GM19328 (cell line): ENCODE measurements around the gene ZNF511.

Experiments
- ATAC-seq: cut with Tn5 transposase; IDR thresholded peaks from one replicate; pipeline ENCODE4 v1.9.1; 2021; ENCODE audit warnings: mild to moderate bottlenecking, moderate library complexity; ENCODE audit not compliant: unreplicated experiment

Gene ZNF511

DNA sequence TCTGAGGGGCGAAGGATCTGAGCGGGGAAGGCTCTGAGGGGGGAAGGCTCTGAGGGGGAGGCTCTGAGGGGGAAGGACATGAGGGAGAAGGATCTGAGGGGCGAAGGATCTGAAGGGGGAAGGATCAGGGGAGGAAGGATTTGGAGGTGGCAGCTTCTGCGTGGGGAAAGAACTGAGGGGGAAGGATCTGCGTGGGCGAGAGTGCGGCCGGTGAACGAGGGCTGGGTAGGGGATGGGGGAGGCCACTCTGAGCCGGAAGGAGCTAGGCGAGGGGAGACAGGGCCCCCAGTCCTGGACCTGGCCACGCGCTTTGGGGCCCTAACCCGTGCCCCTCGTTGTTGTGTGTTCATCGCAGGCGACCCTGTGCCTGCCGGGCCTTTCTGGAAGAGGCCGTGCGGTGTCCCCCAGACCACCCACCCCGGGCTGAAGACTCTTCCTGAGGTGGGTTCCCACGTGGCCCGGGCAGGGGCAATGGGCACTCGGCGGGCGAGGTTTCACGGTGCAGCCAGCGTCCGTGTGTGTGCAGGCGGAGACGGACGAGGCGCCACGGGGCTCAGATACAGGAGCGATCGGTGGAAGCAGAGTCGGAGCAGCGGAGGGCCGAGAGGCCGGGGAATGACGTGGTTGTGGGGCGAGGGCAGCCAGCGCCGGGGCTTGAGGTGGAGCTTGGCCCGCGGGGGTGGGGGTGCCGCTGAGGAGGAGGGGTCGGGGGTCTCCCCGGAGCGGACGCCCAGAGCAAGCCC, 26.0 kb downstream of the ZNF511 start:
- ATAC-seq: no peak

- no peak for ATAC-seq
These were observed 26.8 kb downstream of the ZNF511 start for GRCh38 chr10:133335246-133336117.

- no peak for ATAC-seq
These were observed 27.4 kb downstream of the ZNF511 start for GRCh38 chr10:133336118-133336576.

GRCh38 chr10:133336577-133337369, 28.1 kb downstream of the ZNF511 start, which contains the start of gene CALY:
TSS of gene CALY (minus strand) at chr10:133336896. CDS start at chr10:133328989, 7,907 bp downstream.
- no peak for ATAC-seq

DNA sequence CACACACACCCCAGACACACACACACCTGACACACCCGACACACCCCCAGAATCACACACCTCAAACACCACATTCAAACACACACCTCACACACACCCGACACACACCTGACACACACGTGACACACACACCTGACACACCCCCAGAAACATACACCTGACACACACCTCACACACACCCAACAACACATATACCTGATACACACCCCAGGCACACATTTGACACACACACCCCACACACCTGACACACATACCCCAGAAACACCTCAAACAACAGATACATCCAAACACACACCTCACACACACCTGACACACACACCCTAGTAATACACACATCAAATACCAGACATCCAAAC, 28.6 kb downstream of the ZNF511 start:
- ATAC-seq: no peak

DNA sequence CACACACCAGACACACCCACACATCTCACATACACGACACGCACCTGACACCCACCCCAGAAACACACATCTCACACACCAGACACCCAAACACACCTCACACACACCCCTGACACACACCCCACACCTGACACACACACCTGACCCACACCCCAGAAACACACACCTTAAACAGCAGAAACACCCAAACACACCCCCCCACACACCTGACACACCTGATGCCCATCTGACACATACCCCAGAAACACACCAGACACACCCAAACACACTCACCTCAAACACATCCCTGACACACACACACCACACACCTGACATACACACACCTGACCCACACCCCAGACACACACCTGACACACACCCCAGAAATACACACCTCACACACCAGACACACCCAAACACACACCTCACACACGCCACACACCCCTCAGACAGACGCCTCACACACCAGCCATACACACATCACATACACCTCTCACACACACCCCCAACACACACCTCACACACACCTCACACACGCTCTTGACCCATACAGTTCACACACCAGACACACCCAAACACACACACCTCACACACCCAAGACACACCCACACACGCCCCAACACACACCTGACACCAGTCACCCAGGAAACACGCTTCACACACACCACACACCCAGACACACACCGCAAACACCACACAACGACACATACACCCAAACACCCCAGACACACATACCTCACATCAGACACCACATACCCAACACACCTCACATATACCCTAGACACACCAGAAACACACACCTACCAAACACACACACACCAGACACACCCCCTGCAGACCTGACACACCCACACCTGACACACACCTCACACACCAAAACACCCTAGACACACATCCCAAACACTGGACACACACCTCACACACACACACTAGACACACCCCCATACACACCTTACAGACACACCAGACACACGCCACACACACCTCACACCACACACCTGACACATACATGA, 29.7 kb downstream of the ZNF511 start:
- ATAC-seq: no peak

DNA sequence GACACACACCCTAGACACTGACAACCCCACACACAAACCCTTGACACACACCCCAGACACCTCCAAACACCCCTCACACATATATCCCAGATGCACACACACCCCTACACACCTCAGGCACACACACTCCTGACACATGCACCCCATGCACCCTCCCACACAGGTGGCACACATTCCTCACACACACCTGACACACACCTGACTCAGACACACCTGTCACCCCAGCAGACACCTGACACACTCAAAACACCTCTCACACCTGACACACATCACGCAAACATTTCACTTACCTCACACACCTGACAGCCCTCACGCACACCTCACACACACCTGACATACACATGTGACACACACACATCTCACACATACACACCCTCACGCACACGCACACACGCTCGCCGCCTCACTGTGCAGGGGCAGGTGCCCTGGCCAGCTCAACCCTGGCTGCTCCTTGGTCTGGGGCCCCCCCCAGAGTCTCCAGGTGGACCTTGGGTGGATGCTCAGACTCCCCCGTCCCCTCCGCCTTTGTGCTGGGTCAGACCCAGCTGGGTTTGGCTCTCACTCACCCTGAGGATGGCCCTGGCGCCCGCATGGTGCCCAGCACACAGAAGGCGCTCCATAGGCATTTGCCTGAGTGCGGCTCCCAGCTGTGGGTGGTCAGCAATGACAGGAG, 31.1 kb downstream of the ZNF511 start:
- no peak for ATAC-seq

- ATAC-seq: no peak
These were observed 33.3 kb downstream of the ZNF511 start for GRCh38 chr10:133341983-133342382.

GRCh38 chr10:133342942-133343341, 34.2 kb downstream of the ZNF511 start:
- no peak for ATAC-seq

GRCh38 chr10:133343558-133343957, 34.8 kb downstream of the ZNF511 start:
- ATAC-seq: no peak

- no peak for ATAC-seq
These were observed 35.5 kb downstream of the ZNF511 start for GRCh38 chr10:133344236-133344635.

DNA sequence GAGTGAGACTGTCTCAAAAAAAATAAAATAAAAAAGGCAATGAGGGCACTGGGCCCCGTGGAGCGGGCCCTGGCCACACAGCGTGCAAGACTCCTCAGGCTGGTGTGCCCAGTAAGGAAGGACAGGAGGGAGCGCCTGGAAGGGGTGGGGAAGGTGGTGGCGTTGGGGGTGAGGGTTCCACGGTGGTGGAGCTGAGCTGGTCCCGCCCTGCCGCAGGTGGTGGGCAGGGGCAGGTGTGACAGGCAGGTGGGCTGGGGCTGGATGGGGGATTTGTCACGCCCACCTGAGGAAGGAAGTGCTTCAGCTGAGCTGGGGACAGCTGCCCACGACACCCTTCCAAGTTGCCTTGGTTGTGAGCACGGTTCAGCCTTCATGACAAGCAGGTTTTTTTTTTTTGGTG, 37.7 kb downstream of the ZNF511 start:
- ATAC-seq: no peak

DNA sequence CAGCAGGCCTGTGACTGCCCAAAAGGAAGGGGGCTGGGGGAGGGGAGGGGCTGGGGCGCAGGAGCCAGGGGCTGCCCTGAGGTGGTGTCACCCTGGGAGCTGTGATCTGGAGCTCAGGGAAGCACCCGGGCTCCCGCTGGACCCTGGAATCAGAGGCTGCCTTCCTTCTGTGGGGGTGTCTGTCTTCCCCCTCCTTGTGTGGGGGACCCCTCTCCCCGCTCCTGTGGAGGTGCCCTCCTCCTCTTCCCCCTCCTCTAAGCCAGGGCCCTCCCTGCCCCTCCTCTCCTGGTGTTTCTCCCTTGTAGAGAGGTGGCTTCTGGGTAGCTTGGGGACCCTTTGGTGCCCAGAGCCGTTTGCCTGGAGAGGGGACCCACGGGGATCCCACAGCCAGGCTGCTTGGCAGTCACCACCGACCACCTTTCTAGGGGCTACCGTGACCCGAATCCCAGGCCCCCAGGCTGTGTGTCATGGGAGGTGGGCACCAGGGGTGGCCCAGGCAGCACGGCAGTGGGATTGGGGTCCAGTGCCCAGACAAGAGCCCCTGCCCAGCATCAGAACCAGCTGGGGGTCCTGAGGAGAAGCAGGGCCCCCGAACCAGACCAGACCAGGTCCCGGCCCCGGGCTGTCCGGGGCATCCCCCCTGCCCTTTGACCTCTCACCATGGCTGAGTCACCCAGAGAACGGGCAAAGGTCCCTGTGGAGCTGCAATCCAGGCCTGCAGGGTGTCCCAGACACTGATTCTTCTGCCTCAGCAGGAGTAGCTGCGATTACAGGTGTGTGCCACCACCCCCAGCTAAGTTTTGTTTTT, 39.2 kb downstream of the ZNF511 start:
- ATAC-seq: no peak

- ATAC-seq: no peak
These were observed 40.5 kb downstream of the ZNF511 start for GRCh38 chr10:133349160-133349568.

DNA sequence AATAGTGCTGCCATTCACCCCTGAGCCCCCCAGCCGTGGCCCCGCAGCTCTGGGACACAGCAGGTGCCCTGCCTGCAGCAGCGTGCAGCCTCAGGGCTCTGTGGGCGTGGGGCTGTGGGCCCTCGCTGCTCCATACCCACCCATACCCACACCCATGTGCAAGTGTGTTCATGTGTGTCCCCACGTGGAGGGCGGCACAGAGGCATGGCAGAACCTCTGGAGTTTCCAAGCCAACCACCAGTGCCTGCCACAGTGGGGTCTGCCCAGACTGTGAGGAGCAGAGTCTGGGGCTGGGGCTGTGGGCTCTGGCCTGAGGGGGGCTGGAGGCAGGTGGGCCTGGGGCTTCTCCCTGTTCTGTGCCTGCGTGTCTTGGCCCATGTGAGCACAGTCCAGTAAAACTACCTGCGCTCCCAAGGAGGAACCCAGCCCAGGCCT, 40.9 kb downstream of the ZNF511 start:
- ATAC-seq: no peak

DNA sequence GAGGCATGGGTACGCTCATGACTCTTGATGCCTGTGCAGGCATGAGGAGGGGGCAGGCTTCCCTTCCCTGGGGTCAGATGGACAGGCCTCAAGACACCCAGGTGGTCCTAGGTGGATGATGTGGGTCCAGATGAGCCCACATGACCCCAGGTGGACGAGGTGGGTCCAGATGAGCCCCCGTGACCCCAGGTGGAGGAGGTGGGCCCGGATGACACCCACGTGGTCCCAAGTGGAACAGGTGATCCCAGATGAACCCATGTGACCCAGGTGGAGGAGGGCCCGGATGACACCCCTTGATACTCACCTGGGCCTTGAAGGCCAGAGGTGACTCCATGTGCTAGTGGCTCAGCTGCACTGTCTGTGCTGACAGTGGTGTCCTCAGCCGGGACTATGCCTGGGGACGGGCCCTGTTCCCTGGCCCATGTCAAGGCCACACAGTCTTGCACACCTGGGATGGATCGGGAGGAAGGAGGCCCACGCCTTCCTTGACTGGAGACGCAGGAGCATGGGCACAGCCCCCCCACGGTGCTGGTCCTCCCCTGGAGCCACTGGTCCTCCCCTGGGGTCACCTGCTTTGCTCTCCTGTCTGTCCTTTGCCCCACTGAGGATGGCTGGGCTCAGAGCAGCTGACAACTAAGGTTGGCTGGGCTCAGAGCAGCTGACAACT, 41.7 kb downstream of the ZNF511 start:
- no peak for ATAC-seq

GRCh38 chr10:133350950-133351329, 42.2 kb downstream of the ZNF511 start:
- no peak for ATAC-seq
